Suprapubic skin (tissue), 4 donors: Measurements from ENCODE around the gene PRSS22. TPM values are rescaled to one million over a fixed set of nuclear protein-coding genes. Genes with fewer than 3 reads are reported as not detected.

Experiments
- DNase-seq, 2 donors: peaks; one replicate each; pipeline ENCODE4 v3.0.0-alpha.2; 2019; ENCODE audit warnings: low spot score in 2 of 2
- H3K27ac ChIP-seq: fragments of 200-600 bp; sonication (generic); one replicate; pipeline ENCODE4 v1.5.1; 2019
- H3K27me3 ChIP-seq: fragments of 200-600 bp; sonication (generic); one replicate; pipeline ENCODE4 v1.5.1; 2019
- H3K36me3 ChIP-seq: fragments of 200-600 bp; sonication (generic); one replicate; pipeline ENCODE4 v1.5.1; 2019
- H3K4me1 ChIP-seq: fragments of 200-600 bp; sonication (generic); one replicate; pipeline ENCODE4 v1.5.1; 2019
- H3K4me3 ChIP-seq: fragments of 200-600 bp; sonication (generic); one replicate; pipeline ENCODE4 v1.5.1; 2019; ENCODE audit warnings: mild to moderate bottlenecking
- H3K9me3 ChIP-seq: fragments of 200-600 bp; sonication (generic); one replicate; pipeline ENCODE4 v1.5.1; 2019
- CTCF ChIP-seq, 2 donors: fragments of 200-600 bp in 1 of 2; fragments of 450-650 bp in 1 of 2; sonication (generic) in 1 of 2; IDR thresholded peaks; one replicate each; pipeline ENCODE4 v1.5.1; 2016 to 2019; ENCODE audit warnings: antibody characterized with exemption in 2 of 2, mild to moderate bottlenecking in 1 of 2, moderate library complexity in 1 of 2
- EP300 ChIP-seq: sonication (generic); formaldehyde crosslinking; IDR thresholded peaks from one replicate; pipeline ENCODE4 v1.6.1; 2017; ENCODE audit warnings: antibody characterized with exemption
- POLR2A ChIP-seq, 2 donors: fragments of 450-650 bp; IDR thresholded peaks; one replicate each; pipeline ENCODE4 v1.6.1; 2017; ENCODE audit warnings: antibody characterized with exemption in 2 of 2, mild to moderate bottlenecking in 2 of 2, moderate library complexity in 2 of 2
- POLR2AphosphoS5 ChIP-seq, 3 donors: sonication (generic); formaldehyde crosslinking; IDR thresholded peaks; one replicate each; pipeline ENCODE4 v1.6.1; 2017; ENCODE audit warnings: antibody characterized with exemption in 3 of 3
- WGBS: methylation state at CpG from one replicate; pipeline ENCODE4 v1.1.5; 2018; 5-methylcytosine and 5-hydroxymethylcytosine counted together
- total RNA-seq, 4 donors: library from RNA; depleted of rRNA; stranded (reverse); fragments of >200 nt; gene quantifications; one replicate each; pipeline ENCODE4 v1.1.0, GENCODE V29; 2016

PRSS22 gene
- total RNA-seq, 4 donors from 2014 or later, result 1.7 to 8.7 (median 6.7) TPM

- Histone ChIP-seq H3K4me1 (peaks cover 30% of the 10 kb centered on the region), H3K9me3 (no peaks in the 10 kb centered on the region), H3K4me3 (no peak overlapping the region), H3K27me3 (peaks cover 61% of the 10 kb centered on the region), H3K27ac (no peak overlapping the region), H3K36me3 (no peaks in the 10 kb centered on the region)
- 48% methylated on average over 5 of the region's 6 CpGs for WGBS
- no peak for DNase-seq
- TF ChIP-seq POLR2AphosphoS5 (IDR thresholded peaks at IDR 0.05) (no peak), CTCF (IDR thresholded peaks at IDR 0.05) (no peak), EP300 (no peak)
Measured at GRCh38 chr16:2855536-2855935, 2.4 kb downstream of the PRSS22 start.

DNA sequence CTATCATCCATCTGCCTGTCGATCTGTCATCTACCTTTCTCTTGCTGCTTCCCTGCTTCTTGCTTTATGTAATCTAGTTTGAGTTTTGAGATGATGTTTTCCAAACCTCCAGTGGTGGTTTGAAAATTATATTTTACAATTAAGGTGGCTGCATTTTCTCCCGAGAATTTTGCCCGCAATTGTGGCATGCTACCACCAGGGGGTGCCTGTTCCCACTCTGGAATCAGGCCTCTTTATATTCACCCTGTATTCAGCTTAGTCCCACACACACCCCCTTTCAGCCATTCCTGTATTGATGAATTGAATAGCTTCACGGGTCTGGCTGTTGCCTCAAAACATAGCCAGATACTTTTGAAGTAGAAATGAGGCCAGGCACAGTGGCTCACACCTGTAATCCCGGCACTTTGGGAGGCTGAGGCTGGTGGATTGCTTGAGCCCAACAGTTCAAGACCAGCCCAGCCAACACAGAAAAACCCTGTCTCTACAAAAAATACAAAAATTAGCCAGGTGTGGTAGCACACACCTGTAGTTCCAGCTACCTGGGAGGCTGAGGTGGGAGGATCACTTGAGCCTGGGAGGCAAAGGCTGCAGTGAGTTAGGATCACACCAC, 3.2 kb downstream of the PRSS22 start:
- H3K4me1 ChIP-seq, result peaks cover 30% of the 10 kb centered on the region
- no peaks in the 10 kb centered on the region for H3K9me3 ChIP-seq
- H3K36me3 ChIP-seq, result no peaks in the 10 kb centered on the region
- no peak overlapping the region for H3K4me3 ChIP-seq
- H3K27ac ChIP-seq, result no peak overlapping the region
- no peak for DNase-seq
- TF ChIP-seq POLR2AphosphoS5 (IDR thresholded peaks at IDR 0.05) (no peak), EP300 (no peak), POLR2A (IDR thresholded peaks at IDR 0.05) (no peak), CTCF (IDR thresholded peaks at IDR 0.05) (no peak)
- WGBS, result 88% methylated on average over 5 of the region's 5 CpGs
- H3K27me3 ChIP-seq, result peaks cover 63% of the 10 kb centered on the region

DNA sequence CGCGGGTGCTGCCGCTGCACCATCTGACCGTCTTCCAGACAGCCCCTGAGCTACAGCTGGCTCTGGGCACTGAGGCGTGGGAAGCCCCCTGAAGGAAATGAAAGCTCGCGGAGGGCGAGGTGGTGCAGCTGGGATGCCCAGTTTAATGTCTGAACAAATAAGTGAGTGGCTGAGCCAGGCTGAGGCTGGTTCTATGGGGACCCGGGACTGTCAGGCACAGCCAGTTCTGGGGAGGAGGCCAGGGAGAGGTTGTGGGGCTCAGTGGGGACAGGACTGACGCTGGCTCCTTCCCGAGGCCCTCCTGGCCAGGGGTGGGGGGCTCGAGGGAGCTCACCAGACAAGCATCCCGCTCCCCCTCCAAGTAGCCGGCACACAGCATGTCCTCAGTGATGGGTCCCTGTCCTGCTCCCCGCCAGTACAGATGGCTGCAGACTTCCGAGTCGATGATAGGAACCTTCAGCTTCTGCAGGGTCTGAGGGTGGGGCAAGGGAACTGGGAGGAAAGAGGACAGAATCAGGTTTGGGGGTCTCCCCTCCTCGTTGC, 4.4 kb downstream of the PRSS22 start:
- H3K9me3 ChIP-seq, result no peaks in the 10 kb centered on the region
- no peaks in the 10 kb centered on the region for H3K36me3 ChIP-seq
- H3K4me1 ChIP-seq, result peaks cover 26% of the 10 kb centered on the region
- no peak overlapping the region for H3K27ac ChIP-seq
- H3K27me3 ChIP-seq, result peaks cover 64% of the 10 kb centered on the region
- DNase-seq, result no peak
- 83% methylated on average over 15 of the region's 18 CpGs for WGBS
- H3K4me3 ChIP-seq, result no peak overlapping the region
- TF ChIP-seq POLR2A (IDR thresholded peaks at IDR 0.05) (no peak), CTCF (IDR thresholded peaks at IDR 0.05) (no peak), EP300 (no peak), POLR2AphosphoS5 (IDR thresholded peaks at IDR 0.05) (no peak)

GRCh38 chr16:2852731-2853507, 5.1 kb downstream of the PRSS22 start:
- H3K27ac ChIP-seq, result no peak overlapping the region
- no peak overlapping the region for H3K4me3 ChIP-seq
- H3K4me1 ChIP-seq, result peaks cover 20% of the 10 kb centered on the region
- no peaks in the 10 kb centered on the region for H3K36me3 ChIP-seq
- whole genome bisulfite sequencing, result 59% methylated on average over 15 of the region's 56 CpGs
- H3K27me3 ChIP-seq, result peaks cover 57% of the 10 kb centered on the region
- no peaks in the 10 kb centered on the region for H3K9me3 ChIP-seq
- TF ChIP-seq EP300, result no peak
- no peak for TF ChIP-seq POLR2AphosphoS5 (IDR thresholded peaks at IDR 0.05)
- no peak for TF ChIP-seq POLR2A (IDR thresholded peaks at IDR 0.05)
- TF ChIP-seq CTCF (IDR thresholded peaks at IDR 0.05), result no peak
- DNase-seq, result no peak

- Histone ChIP-seq H3K27me3 (peaks cover 50% of the 10 kb centered on the region), H3K36me3 (no peaks in the 10 kb centered on the region), H3K4me1 (peaks cover 13% of the 10 kb centered on the region), H3K27ac (no peak overlapping the region), H3K4me3 (no peak overlapping the region), H3K9me3 (no peaks in the 10 kb centered on the region)
- WGBS, result 91% methylated on average over 7 of the region's 16 CpGs
- no peak for TF ChIP-seq POLR2AphosphoS5 (IDR thresholded peaks at IDR 0.05)
- TF ChIP-seq CTCF (IDR thresholded peaks at IDR 0.05), result no peak
- no peak for TF ChIP-seq EP300
- no peak for TF ChIP-seq POLR2A (IDR thresholded peaks at IDR 0.05)
- no peak for DNase-seq
Measured at GRCh38 chr16:2852003-2852730, 5.8 kb downstream of the PRSS22 start.
